ENCODE data around the gene C2CD5. TPM values are rescaled to one million over a fixed set of nuclear protein-coding genes. Genes with fewer than 3 reads are reported as not detected.

Gene C2CD5
- total RNA-seq, 1 donor from 2014 or later: 22.4 TPM

- DNase-seq (ENCODE audit: low spot score): no peak
- no peak overlapping the region for H3K4me3 Mint-ChIP-seq (ENCODE audit: unreplicated experiment)
- no peak overlapping the region for H3K27ac Mint-ChIP-seq (ENCODE audit: unreplicated experiment)
- H3K36me3 Mint-ChIP-seq (ENCODE audit: low read depth, unreplicated experiment): peaks cover 5% of the 10 kb centered on the region
- peaks cover 22% of the 10 kb centered on the region for H3K4me1 Mint-ChIP-seq (ENCODE audit: unreplicated experiment)
- no peaks in the 10 kb centered on the region for H3K9me3 Mint-ChIP-seq (ENCODE audit: unreplicated experiment)
- peaks cover 4% of the 10 kb centered on the region for H3K27me3 Mint-ChIP-seq (ENCODE audit: unreplicated experiment)
- no peak for TF ChIP-seq CTCF (IDR thresholded peaks at IDR 0.05; ENCODE audit: unreplicated experiment)
Measured at GRCh38 chr12:22541496-22542155, 2.7 kb downstream of the C2CD5 start.

- Mint-ChIP-seq H3K36me3 (ENCODE audit: low read depth, unreplicated experiment) (peaks cover 5% of the 10 kb centered on the region), H3K4me3 (ENCODE audit: unreplicated experiment) (no peak overlapping the region), H3K27me3 (ENCODE audit: unreplicated experiment) (no peaks in the 10 kb centered on the region), H3K4me1 (ENCODE audit: unreplicated experiment) (peaks cover 22% of the 10 kb centered on the region), H3K9me3 (ENCODE audit: unreplicated experiment) (no peaks in the 10 kb centered on the region), H3K27ac (ENCODE audit: unreplicated experiment) (peak overlapping the region; percentile 20)
- TF ChIP-seq CTCF (IDR thresholded peaks at IDR 0.05; ENCODE audit: unreplicated experiment): no peak
- no peak for DNase-seq (ENCODE audit: low spot score)
Measured at GRCh38 chr12:22539055-22539454, 5.3 kb downstream of the C2CD5 start.

DNA sequence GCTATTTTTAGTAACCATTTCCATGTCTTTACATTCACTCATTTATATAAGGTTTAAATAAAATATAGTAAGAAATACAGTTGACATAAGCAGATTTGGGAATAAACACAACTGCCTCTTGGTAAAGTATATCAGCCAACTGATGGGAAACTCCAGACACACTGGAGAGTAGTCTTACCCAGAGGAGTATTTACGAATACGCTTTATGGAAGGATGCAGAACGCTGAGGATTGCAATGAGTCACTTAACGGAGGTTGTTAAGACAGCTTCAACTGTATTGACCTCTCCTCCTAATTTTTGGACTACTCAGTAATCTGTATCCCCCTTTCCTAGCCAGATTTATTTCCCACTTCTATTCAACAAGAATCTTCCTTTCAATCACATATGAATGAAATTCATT is 6.0 kb downstream of the C2CD5 start:
- Mint-ChIP-seq H3K9me3 (ENCODE audit: unreplicated experiment) (no peaks in the 10 kb centered on the region), H3K27ac (ENCODE audit: unreplicated experiment) (no peak overlapping the region), H3K4me3 (ENCODE audit: unreplicated experiment) (no peak overlapping the region), H3K36me3 (ENCODE audit: low read depth, unreplicated experiment) (peaks cover 8% of the 10 kb centered on the region), H3K27me3 (ENCODE audit: unreplicated experiment) (no peaks in the 10 kb centered on the region), H3K4me1 (ENCODE audit: unreplicated experiment) (peaks cover 19% of the 10 kb centered on the region)
- no peak for TF ChIP-seq CTCF (IDR thresholded peaks at IDR 0.05; ENCODE audit: unreplicated experiment)
- no peak for DNase-seq (ENCODE audit: low spot score)

DNA sequence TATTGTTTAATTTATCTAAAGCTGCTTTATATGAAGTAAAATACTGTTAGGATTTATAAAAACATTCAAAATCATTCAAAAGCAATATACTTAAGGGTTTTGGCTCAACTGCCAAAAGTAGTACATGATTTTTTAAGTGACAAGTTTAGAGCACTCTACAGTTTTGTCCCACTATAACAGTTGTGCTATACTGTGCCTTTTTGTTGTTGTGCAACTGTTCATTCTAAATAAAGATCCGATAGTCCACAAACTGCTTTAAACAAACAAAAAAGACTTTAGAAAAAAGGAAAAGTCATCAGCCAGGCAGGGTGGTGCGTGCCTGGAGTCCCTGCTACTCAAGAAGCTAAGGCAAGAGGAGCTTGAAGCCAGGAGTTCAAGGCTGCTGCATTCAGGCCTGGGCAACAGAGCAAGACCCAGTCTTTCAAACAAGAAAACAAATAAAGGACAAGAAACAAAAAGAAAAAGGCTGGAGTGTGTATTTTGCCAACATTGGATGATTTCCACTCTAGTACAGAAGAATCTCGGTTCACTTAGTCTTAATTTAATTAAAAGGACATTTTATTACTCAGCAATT is 7.3 kb downstream of the C2CD5 start:
- no peak overlapping the region for H3K27ac Mint-ChIP-seq (ENCODE audit: unreplicated experiment)

More for the DNA sequence above, 7.3 kb downstream of the C2CD5 start:
- Mint-ChIP-seq H3K27me3 (ENCODE audit: unreplicated experiment) (no peaks in the 10 kb centered on the region), H3K4me3 (ENCODE audit: unreplicated experiment) (no peak overlapping the region), H3K4me1 (ENCODE audit: unreplicated experiment) (peaks cover 11% of the 10 kb centered on the region), H3K36me3 (ENCODE audit: low read depth, unreplicated experiment) (peaks cover 12% of the 10 kb centered on the region), H3K9me3 (ENCODE audit: unreplicated experiment) (no peaks in the 10 kb centered on the region)
- DNase-seq (ENCODE audit: low spot score): no peak
- no peak for TF ChIP-seq CTCF (IDR thresholded peaks at IDR 0.05; ENCODE audit: unreplicated experiment)

Measured in endothelial cell (in vitro differentiated cells).